GM19468 (cell line): ENCODE results near the gene ARFGAP1.

Experiments used
- ATAC-seq: cut with Tn5 transposase; IDR thresholded peaks from one replicate; pipeline ENCODE4 v1.9.1; 2021; ENCODE audit warnings: mild to moderate bottlenecking, moderate library complexity, moderate number of reproducible peaks; ENCODE audit not compliant: unreplicated experiment; ENCODE audit errors: extremely low read depth

Gene ARFGAP1

GRCh38 chr20:63258781-63259180 lies 13.8 kb upstream of the ARFGAP1 start:
- no peak for ATAC-seq

- ATAC-seq = no peak
Measured at GRCh38 chr20:63259734-63260460, 12.7 kb upstream of the ARFGAP1 start.

GRCh38 chr20:63260521-63260920 lies 12.1 kb upstream of the ARFGAP1 start:
- ATAC-seq = no peak

GRCh38 chr20:63261060-63261794 lies 11.4 kb upstream of the ARFGAP1 start:
- no peak for ATAC-seq

- no peak for ATAC-seq
Measured at GRCh38 chr20:63261795-63262528, 10.7 kb upstream of the ARFGAP1 start.

GRCh38 chr20:63262836-63263235 lies 9.8 kb upstream of the ARFGAP1 start:
- no peak for ATAC-seq

GRCh38 chr20:63264000-63264399 lies 8.6 kb upstream of the ARFGAP1 start:
- ATAC-seq = no peak

- ATAC-seq = no peak
Measured at GRCh38 chr20:63264519-63264918, 8.1 kb upstream of the ARFGAP1 start.

GRCh38 chr20:63265891-63266515 lies 6.6 kb upstream of the ARFGAP1 start:
- ATAC-seq = no peak

GRCh38 chr20:63267691-63268090 lies 4.9 kb upstream of the ARFGAP1 start:
- ATAC-seq = no peak

- no peak for ATAC-seq
Measured at GRCh38 chr20:63268256-63268655, 4.4 kb upstream of the ARFGAP1 start.

- no peak for ATAC-seq
Measured at GRCh38 chr20:63268671-63269439, 3.8 kb upstream of the ARFGAP1 start.

- ATAC-seq = no peak
Measured at GRCh38 chr20:63269724-63270123, 2.9 kb upstream of the ARFGAP1 start.

GRCh38 chr20:63270606-63271325 lies 1.8 kb upstream of the ARFGAP1 start:
- no peak for ATAC-seq

- ATAC-seq = no peak
Measured at GRCh38 chr20:63273059-63273579, 506 bp downstream of the ARFGAP1 start.

- ATAC-seq = no peak
Measured at GRCh38 chr20:63273635-63274380, 1.2 kb downstream of the ARFGAP1 start.

- no peak for ATAC-seq
Measured at GRCh38 chr20:63274381-63275228, 2.0 kb downstream of the ARFGAP1 start.
